RPMI7951 (cell line): ENCODE measurements around the gene DCC. TPM values are rescaled to one million over a fixed set of nuclear protein-coding genes. Genes with fewer than 3 reads are reported as not detected.

ENCODE experiments used
- DNase-seq: peaks from one replicate; pipeline ENCODE4 v3.0.0-alpha.2; 2012; ENCODE audit warnings: low read depth
- total RNA-seq: library from RNA; depleted of rRNA; stranded (reverse); fragments of >200 nt; shearing (Covaris generic); gene quantifications from 2 replicates; pipeline ENCODE4 v1.2.3, GENCODE V29; 2014

The DCC gene
- total RNA-seq, 1 experiment from 2014 or later: not detected

- DNase-seq: no peak
These were observed 164.6 kb downstream of the DCC start for GRCh38 chr18:52504589-52504988.

GRCh38 chr18:52510139-52510538 is 170.1 kb downstream of the DCC start:
- DNase-seq: no peak

- DNase-seq: no peak
These were observed 178.1 kb downstream of the DCC start for GRCh38 chr18:52518086-52518485.

DNA sequence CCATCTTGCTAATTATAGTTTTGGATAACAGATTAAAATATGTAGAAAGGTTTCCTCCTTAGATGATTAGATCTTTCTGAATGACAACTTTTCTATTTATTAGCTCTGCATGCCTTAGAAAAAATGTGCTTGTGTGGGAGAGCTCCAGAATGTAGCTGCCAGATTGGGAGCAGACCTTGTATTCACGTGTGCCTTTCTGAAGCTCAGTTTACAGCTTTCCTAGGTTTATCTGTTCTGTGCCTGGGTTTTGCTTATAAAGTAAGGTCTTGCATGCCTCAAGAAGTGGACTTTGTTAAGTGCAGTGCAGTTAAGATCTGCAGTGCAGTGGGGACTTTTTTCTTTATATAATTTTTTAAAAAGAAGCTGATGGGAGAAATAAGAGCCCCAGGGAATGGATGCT is 179.0 kb downstream of the DCC start:
- DNase-seq: no peak

- DNase-seq: no peak
These were observed 183.6 kb downstream of the DCC start for GRCh38 chr18:52523566-52523965.

DNA sequence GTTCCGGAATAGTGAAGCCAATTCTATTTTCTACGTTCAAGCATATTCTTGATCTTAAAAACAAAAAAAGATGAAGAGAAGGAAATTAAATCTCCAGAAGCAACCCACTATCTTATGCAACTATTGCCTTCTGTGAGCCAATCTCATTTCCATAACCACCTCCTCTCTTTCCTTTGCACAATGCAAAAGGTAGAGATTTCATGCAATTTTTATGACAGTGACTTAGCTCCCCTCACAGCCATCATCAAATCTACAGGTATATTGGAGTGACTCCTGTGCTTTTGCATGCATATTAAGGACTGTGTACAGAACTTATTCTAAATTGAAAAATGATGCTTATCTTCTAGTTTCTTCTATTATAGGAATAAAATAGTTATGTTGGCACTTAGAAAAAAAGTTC is 191.8 kb downstream of the DCC start:
- DNase-seq: no peak

- no peak for DNase-seq
These were observed 196.0 kb downstream of the DCC start for GRCh38 chr18:52536039-52536438.

- DNase-seq: no peak
These were observed 197.3 kb downstream of the DCC start for GRCh38 chr18:52537261-52537660.

DNA sequence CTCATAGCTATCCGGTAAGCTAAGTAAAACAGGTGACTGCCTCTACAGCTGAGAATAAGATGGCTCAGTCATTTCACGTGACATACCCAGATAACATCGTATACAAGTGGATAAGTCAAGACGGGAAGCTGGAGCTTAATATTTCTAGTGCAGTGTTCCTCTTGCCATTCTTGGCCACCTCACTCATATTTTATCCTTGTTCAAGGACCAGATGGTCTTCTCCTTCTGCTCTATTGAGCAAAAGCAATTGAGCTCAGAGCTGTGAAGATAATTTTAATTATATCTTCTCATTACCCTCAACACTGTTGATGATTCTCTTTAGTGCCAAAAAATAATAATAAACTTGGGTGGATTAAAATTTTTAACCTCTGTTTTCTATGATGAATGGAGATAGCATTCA is 201.1 kb downstream of the DCC start:
- no peak for DNase-seq

GRCh38 chr18:52544086-52544485 is 204.1 kb downstream of the DCC start:
- DNase-seq: no peak

GRCh38 chr18:52546686-52547346 is 206.8 kb downstream of the DCC start:
- no peak for DNase-seq

GRCh38 chr18:52553441-52553840 is 213.4 kb downstream of the DCC start:
- DNase-seq: no peak

DNA sequence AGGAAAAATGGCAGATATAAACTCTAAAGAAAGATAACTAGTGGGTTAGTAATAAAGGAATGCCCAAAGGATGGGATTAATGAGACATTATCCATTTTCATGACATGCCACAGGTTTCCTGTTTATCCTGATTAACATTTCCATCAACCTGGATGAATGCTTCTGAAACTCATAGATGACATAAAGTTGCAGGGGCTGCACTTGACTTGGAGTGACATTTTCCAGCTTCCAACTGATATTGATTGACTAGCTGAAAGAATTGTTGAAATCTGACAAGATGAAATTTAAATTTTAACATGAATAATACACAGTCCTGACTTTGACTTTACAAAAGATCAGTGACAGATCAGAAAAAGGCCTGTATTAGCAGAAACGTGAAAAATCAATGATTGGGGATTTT is 214.2 kb downstream of the DCC start:
- DNase-seq: no peak

DNA sequence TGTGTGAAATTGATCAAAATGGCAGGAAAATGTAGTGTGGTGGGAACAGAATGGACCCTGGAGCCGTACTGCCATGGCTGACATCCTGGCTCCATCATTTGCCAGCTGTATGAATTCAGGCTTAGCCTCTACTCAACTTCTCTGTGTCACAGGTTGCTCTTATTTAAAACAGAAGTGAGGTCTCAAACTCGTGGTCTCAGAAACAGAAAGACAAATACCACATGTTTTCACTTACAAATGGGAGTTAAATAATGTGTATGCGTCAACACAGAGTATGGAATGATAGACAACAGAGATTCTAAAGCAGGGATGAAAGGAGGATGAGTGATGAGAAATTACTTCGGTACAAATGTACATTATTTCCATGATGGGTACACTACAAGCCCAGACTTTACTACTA is 227.4 kb downstream of the DCC start:
- DNase-seq: no peak

DNA sequence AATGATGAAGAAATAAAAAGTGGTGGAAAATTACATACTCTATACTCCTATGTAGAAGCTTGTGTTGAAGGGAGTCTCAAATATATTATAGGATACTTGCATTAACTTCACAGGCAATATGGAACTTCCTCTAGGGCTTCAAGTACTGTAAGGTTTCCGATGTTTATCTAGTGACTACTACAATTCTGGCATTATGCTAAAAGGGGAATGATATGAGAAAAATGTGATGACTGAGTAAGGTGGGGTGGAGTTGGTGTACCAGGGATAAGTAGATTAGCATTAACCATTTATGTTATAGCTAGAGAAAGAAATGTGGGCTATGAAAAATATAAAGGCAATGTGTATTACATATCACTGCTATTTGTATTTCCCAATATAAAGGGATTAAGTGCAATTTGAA is 229.5 kb downstream of the DCC start:
- no peak for DNase-seq

DNA sequence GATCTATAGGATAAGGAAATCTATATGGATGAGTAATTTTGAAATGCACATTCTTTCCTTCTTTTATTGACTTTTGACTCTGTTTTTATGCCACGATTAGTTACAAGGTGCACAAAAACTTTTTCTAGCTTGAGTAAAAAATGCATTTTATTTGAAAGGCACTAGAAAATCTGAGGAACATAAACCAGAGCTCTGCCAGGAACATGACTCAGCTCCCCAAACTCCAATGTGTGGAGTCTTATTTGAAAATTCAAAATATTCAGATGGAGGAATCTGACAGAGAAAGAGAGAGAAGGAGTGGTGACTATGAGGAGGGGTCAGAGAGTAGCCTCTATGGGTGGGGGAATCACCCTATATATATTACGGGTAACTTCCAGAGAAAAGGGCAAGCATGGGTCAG is 231.0 kb downstream of the DCC start:
- DNase-seq: no peak

GRCh38 chr18:52572036-52573000 is 232.3 kb downstream of the DCC start:
- no peak for DNase-seq

GRCh38 chr18:52577795-52578194 is 237.8 kb downstream of the DCC start:
- no peak for DNase-seq

GRCh38 chr18:52582061-52582460 is 242.1 kb downstream of the DCC start:
- DNase-seq: no peak

- no peak for DNase-seq
These were observed 242.5 kb downstream of the DCC start for GRCh38 chr18:52582516-52582915.

DNA sequence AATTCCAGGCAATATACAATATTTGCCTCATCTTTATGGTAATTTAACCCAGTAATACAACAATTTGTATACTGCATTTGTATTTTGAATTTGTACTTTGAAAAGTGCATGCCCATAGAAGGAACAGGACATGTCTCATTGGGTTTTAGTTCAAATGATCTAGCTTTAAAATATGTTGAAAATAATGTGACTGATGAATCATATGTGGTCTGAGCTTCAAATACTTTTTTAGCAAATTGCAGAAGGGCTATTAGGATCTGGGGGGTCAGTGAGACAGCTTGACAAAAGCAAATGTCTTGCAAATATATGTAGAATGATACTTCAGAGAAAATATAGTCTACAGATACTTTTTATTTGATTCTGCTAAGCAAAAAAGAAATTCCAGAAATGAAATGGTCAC is 248.9 kb downstream of the DCC start:
- no peak for DNase-seq

DNA sequence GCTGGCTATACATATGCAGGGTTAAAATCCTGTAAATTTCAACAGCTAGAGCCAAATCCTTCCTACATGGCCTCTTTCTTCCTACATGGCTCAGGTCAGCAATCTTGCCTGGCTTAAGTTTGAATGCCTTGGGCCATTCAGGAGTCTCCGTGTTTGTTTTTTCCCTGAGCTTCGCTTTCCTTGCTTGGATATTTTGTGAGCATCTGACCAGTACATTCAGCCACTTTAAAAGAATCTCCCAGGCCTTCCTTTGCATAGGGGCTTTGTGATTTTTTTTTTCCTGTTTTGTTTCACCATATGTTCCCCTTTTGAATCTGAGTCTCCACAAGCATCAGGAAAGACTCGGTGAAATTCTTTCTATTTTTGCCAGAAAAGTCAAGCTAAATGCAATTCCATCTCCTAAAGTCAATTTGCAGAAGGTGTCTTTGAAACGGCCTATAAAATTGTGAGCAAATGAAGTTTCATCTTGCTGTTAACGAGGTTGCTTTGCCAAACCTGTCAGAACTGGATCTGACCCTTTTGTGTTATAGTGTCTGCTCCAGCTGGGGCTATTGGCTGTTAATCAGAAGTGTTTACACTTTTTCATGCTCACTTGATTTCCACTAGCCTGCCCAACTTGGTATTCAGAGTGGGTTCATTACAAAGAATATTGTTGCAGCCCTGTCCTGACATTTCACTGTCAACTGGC is 256.9 kb downstream of the DCC start:
- no peak for DNase-seq

DNA sequence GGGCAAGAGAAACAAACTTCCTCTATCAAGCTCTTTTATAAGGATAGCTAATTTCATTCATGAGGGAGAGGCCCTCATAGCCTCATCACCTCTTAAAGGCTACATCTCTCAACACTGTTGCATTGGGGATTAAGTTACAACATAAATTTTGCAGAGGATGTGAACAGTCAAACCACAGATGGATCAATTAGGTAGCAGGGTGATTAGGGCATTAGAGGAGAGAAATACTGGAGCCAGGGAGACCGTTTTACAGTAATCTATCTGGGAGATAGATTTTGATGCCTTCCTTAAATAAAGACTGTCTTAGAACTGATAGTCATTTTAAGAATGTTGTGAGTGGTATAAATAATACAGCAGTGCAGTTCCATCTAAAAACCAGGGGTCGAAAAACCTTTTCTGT is 258.9 kb downstream of the DCC start:
- no peak for DNase-seq
